GM23338 (cell line): ENCODE results near the gene KCTD21.

Experiments
- CREB1 ChIP-seq: fragments of 250-450 bp; sonication (Bioruptor Pico); IDR thresholded peaks from 2 replicates; pipeline ENCODE4 v1.5.0; 2020; ENCODE audit warnings: low read depth, mild to moderate bottlenecking, moderate library complexity
- EZH2 ChIP-seq: fragments of 200-600 bp; sonication (generic); IDR thresholded peaks from one replicate; pipeline ENCODE4 v1.8.0; 2017; ENCODE audit warnings: antibody characterized with exemption, mild to moderate bottlenecking, low read depth; ENCODE audit not compliant: unreplicated experiment
- EZH2phosphoT487 ChIP-seq: fragments of 200-600 bp; sonication (generic); IDR thresholded peaks from one replicate; pipeline ENCODE4 v1.8.1; 2018; ENCODE audit warnings: antibody characterized with exemption; ENCODE audit not compliant: unreplicated experiment
- JUNB ChIP-seq: IDR thresholded peaks from one replicate; pipeline ENCODE4 v1.6.1; 2016; ENCODE audit warnings: antibody characterized with exemption; ENCODE audit not compliant: unreplicated experiment
- NANOG ChIP-seq: IDR thresholded peaks from 2 replicates; pipeline ENCODE4 v1.6.1; 2016; ENCODE audit warnings: antibody characterized with exemption, borderline replicate concordance
- POLR2AphosphoS5 ChIP-seq: IDR thresholded peaks from 2 replicates; pipeline ENCODE4 v1.6.1; 2016; ENCODE audit warnings: antibody characterized with exemption, low read depth
- STAT1 ChIP-seq: IDR thresholded peaks from one replicate; pipeline ENCODE4 v1.6.1; 2016; ENCODE audit warnings: antibody characterized with exemption; ENCODE audit not compliant: unreplicated experiment
- ZNF114 ChIP-seq: fragments of 250-450 bp; sonication (Bioruptor Pico); IDR thresholded peaks from 2 replicates; pipeline ENCODE4 v1.5.0; 2020; ENCODE audit warnings: mild to moderate bottlenecking, moderate library complexity
- ZNF331 ChIP-seq: fragments of 250-450 bp; sonication (Bioruptor Pico); IDR thresholded peaks from 2 replicates; pipeline ENCODE4 v1.5.0; 2020; ENCODE audit warnings: low read depth, mild to moderate bottlenecking, moderate library complexity
- TF ChIP-seq, protein P1 (sequence below), 2 experiments: fragments of 200-600 bp in 1 of 2; sonication (generic) in 1 of 2; conservative IDR thresholded peaks; 2 replicates each; pipeline versions ENCODE4 v1.5.1 to v1.6.1; 2016 to 2017; ENCODE audit warnings: antibody characterized with exemption in 2 of 2, low read depth in 2 of 2, mild to moderate bottlenecking in 2 of 2, moderate library complexity in 1 of 2
- TF ChIP-seq, protein P2 (sequence below): IDR thresholded peaks from one replicate; pipeline ENCODE4 v1.6.1; 2018; ENCODE audit warnings: antibody characterized with exemption; ENCODE audit not compliant: unreplicated experiment
- TF ChIP-seq, protein P3 (sequence below): IDR thresholded peaks from 2 replicates; pipeline ENCODE4 v1.6.1; 2016; ENCODE audit warnings: antibody characterized with exemption
- TF ChIP-seq, protein P4 (sequence below): fragments of 250-450 bp; sonication (Bioruptor Pico); IDR thresholded peaks from 2 replicates; pipeline ENCODE4 v1.5.0; 2020; ENCODE audit warnings: mild to moderate bottlenecking, moderate library complexity

DNA sequence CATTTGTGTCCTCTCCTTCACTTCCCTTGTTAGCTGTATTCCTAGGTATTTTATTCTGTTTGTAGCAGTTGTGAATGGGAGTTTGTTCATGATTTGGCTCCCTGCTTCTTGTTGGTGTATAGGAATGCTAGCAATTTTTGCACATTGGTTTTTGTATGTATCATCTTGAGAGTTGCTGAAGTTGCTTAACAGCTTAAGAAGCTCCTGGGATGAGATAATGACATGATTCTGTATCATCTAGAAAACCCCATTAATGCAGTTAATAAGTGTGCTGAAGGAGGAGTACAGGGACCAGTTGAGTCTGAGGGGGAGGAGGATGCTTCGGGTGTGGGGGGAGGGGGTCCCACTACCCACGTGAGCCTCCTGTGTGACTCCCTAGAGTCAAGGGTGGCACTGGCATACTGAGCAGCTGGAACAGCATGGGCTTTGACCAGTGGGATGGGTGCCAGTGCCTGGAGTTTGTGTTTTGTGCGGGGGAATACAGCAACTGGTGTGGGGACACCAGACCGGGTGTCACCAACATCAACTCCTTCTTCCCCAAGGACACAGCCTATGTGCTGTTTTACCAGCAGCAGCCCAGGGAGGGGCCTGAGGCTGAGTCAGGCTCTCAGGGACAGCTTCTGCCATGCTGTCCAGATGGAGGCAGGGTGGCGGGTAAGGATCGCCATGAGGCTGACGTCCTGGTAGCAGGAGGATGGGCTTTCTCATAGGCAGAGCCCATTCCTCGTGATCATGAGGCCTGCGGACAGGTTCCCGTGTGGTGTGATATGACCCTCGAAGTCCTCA is 24.4 kb upstream of the KCTD21 start:
- TF ChIP-seq POLR2AphosphoS5 = no peak
- TF ChIP-seq, protein P1, sequence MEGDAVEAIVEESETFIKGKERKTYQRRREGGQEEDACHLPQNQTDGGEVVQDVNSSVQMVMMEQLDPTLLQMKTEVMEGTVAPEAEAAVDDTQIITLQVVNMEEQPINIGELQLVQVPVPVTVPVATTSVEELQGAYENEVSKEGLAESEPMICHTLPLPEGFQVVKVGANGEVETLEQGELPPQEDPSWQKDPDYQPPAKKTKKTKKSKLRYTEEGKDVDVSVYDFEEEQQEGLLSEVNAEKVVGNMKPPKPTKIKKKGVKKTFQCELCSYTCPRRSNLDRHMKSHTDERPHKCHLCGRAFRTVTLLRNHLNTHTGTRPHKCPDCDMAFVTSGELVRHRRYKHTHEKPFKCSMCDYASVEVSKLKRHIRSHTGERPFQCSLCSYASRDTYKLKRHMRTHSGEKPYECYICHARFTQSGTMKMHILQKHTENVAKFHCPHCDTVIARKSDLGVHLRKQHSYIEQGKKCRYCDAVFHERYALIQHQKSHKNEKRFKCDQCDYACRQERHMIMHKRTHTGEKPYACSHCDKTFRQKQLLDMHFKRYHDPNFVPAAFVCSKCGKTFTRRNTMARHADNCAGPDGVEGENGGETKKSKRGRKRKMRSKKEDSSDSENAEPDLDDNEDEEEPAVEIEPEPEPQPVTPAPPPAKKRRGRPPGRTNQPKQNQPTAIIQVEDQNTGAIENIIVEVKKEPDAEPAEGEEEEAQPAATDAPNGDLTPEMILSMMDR (conservative IDR thresholded peaks at IDR 0.05; ENCODE audit: low read depth in 2 of 2) = no peak
- TF ChIP-seq EZH2phosphoT487 = no peak
- TF ChIP-seq, protein P2, sequence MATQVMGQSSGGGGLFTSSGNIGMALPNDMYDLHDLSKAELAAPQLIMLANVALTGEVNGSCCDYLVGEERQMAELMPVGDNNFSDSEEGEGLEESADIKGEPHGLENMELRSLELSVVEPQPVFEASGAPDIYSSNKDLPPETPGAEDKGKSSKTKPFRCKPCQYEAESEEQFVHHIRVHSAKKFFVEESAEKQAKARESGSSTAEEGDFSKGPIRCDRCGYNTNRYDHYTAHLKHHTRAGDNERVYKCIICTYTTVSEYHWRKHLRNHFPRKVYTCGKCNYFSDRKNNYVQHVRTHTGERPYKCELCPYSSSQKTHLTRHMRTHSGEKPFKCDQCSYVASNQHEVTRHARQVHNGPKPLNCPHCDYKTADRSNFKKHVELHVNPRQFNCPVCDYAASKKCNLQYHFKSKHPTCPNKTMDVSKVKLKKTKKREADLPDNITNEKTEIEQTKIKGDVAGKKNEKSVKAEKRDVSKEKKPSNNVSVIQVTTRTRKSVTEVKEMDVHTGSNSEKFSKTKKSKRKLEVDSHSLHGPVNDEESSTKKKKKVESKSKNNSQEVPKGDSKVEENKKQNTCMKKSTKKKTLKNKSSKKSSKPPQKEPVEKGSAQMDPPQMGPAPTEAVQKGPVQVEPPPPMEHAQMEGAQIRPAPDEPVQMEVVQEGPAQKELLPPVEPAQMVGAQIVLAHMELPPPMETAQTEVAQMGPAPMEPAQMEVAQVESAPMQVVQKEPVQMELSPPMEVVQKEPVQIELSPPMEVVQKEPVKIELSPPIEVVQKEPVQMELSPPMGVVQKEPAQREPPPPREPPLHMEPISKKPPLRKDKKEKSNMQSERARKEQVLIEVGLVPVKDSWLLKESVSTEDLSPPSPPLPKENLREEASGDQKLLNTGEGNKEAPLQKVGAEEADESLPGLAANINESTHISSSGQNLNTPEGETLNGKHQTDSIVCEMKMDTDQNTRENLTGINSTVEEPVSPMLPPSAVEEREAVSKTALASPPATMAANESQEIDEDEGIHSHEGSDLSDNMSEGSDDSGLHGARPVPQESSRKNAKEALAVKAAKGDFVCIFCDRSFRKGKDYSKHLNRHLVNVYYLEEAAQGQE = no peak
- no peak for TF ChIP-seq EZH2
- TF ChIP-seq JUNB = no peak
- no peak for TF ChIP-seq ZNF331
- TF ChIP-seq CREB1 (CRISPR knock-in tag) = no peak
- no peak for TF ChIP-seq STAT1
- TF ChIP-seq NANOG = no peak
- no peak for TF ChIP-seq ZNF114 (CRISPR knock-in tag)
- TF ChIP-seq, protein P3, sequence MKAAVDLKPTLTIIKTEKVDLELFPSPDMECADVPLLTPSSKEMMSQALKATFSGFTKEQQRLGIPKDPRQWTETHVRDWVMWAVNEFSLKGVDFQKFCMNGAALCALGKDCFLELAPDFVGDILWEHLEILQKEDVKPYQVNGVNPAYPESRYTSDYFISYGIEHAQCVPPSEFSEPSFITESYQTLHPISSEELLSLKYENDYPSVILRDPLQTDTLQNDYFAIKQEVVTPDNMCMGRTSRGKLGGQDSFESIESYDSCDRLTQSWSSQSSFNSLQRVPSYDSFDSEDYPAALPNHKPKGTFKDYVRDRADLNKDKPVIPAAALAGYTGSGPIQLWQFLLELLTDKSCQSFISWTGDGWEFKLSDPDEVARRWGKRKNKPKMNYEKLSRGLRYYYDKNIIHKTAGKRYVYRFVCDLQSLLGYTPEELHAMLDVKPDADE = no peak
- TF ChIP-seq, protein P4, sequence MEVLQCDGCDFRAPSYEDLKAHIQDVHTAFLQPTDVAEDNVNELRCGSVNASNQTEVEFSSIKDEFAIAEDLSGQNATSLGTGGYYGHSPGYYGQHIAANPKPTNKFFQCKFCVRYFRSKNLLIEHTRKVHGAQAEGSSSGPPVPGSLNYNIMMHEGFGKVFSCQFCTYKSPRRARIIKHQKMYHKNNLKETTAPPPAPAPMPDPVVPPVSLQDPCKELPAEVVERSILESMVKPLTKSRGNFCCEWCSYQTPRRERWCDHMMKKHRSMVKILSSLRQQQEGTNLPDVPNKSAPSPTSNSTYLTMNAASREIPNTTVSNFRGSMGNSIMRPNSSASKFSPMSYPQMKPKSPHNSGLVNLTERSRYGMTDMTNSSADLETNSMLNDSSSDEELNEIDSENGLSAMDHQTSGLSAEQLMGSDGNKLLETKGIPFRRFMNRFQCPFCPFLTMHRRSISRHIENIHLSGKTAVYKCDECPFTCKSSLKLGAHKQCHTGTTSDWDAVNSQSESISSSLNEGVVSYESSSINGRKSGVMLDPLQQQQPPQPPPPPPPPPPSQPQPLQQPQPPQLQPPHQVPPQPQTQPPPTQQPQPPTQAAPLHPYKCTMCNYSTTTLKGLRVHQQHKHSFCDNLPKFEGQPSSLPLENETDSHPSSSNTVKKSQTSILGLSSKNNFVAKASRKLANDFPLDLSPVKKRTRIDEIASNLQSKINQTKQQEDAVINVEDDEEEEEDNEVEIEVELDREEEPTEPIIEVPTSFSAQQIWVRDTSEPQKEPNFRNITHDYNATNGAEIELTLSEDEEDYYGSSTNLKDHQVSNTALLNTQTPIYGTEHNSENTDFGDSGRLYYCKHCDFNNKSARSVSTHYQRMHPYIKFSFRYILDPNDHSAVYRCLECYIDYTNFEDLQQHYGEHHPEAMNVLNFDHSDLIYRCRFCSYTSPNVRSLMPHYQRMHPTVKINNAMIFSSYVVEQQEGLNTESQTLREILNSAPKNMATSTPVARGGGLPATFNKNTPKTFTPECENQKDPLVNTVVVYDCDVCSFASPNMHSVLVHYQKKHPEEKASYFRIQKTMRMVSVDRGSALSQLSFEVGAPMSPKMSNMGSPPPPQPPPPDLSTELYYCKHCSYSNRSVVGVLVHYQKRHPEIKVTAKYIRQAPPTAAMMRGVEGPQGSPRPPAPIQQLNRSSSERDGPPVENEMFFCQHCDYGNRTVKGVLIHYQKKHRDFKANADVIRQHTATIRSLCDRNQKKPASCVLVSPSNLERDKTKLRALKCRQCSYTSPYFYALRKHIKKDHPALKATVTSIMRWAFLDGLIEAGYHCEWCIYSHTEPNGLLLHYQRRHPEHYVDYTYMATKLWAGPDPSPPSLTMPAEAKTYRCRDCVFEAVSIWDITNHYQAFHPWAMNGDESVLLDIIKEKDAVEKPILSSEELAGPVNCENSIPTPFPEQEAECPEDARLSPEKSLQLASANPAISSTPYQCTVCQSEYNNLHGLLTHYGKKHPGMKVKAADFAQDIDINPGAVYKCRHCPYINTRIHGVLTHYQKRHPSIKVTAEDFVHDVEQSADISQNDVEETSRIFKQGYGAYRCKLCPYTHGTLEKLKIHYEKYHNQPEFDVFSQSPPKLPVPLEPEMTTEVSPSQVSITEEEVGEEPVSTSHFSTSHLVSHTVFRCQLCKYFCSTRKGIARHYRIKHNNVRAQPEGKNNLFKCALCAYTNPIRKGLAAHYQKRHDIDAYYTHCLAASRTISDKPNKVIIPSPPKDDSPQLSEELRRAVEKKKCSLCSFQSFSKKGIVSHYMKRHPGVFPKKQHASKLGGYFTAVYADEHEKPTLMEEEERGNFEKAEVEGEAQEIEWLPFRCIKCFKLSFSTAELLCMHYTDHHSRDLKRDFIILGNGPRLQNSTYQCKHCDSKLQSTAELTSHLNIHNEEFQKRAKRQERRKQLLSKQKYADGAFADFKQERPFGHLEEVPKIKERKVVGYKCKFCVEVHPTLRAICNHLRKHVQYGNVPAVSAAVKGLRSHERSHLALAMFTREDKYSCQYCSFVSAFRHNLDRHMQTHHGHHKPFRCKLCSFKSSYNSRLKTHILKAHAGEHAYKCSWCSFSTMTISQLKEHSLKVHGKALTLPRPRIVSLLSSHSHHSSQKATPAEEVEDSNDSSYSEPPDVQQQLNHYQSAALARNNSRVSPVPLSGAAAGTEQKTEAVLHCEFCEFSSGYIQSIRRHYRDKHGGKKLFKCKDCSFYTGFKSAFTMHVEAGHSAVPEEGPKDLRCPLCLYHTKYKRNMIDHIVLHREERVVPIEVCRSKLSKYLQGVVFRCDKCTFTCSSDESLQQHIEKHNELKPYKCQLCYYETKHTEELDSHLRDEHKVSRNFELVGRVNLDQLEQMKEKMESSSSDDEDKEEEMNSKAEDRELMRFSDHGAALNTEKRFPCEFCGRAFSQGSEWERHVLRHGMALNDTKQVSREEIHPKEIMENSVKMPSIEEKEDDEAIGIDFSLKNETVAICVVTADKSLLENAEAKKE (CRISPR knock-in tag) = no peak
